ENCODE data around the gene MAP1LC3B2.

Gene MAP1LC3B2

GRCh38 chr12:116616536-116617248, 57.5 kb downstream of the MAP1LC3B2 start:
- DNase-seq, result no peak

GRCh38 chr12:116619246-116619645, 60.1 kb downstream of the MAP1LC3B2 start:
- no peak for DNase-seq

GRCh38 chr12:116620124-116620491, 60.9 kb downstream of the MAP1LC3B2 start:
- no peak for DNase-seq

GRCh38 chr12:116620492-116621191, 61.5 kb downstream of the MAP1LC3B2 start:
- no peak for DNase-seq

- DNase-seq, result no peak
These were observed 62.0 kb downstream of the MAP1LC3B2 start for GRCh38 chr12:116621194-116621593.

- DNase-seq, result no peak
These were observed 65.3 kb downstream of the MAP1LC3B2 start for GRCh38 chr12:116624516-116624915.

GRCh38 chr12:116626153-116626552, 67.0 kb downstream of the MAP1LC3B2 start:
- no peak for DNase-seq

Data from hematopoietic multipotent progenitor cell treated with erythropoietin and hydrocortisone succinate and interleukin-3 and kit ligand, for 8 days (in vitro differentiated cells).